Measurements from ENCODE around the gene FBXO44.

The FBXO44 gene

DNA sequence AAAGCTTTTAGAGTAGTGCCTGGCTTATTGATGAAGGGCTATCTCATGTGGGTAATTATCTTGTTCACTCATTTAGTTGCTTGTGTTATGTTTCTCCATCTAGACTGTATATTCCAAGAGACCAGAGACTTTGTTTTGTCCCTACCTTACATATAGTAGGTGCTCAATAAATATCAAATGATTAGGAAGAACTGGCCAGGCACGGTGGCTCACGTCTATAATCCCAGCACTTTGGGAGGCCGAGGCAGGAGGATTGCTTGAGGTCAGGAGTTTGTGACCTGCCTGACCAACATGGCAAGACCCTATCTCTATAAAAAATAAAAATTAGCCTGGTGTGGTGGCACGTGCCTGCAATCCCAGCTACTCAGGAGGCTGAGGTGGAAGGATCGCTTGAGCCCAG lies 9.4 kb upstream of the FBXO44 start:
- ChIA-PET POLR2A (no interaction called here), CTCF (interaction anchor here (0.8 to 16.0 kb wide), 22 partner anchors 8 to 608 kb away, joined by 3 to 248 read pairs (median 6); partner anchors contain the start of genes FBXO2, FBXO44 and FBXO6)
- no peak for DNase-seq (ENCODE audit: extremely low spot score)
- TF ChIP-seq, protein P1, sequence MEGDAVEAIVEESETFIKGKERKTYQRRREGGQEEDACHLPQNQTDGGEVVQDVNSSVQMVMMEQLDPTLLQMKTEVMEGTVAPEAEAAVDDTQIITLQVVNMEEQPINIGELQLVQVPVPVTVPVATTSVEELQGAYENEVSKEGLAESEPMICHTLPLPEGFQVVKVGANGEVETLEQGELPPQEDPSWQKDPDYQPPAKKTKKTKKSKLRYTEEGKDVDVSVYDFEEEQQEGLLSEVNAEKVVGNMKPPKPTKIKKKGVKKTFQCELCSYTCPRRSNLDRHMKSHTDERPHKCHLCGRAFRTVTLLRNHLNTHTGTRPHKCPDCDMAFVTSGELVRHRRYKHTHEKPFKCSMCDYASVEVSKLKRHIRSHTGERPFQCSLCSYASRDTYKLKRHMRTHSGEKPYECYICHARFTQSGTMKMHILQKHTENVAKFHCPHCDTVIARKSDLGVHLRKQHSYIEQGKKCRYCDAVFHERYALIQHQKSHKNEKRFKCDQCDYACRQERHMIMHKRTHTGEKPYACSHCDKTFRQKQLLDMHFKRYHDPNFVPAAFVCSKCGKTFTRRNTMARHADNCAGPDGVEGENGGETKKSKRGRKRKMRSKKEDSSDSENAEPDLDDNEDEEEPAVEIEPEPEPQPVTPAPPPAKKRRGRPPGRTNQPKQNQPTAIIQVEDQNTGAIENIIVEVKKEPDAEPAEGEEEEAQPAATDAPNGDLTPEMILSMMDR (IDR thresholded peaks at IDR 0.05; ENCODE audit: control extremely low read depth, extremely low read depth, low read depth, missing control alignments) = no peak

DNA sequence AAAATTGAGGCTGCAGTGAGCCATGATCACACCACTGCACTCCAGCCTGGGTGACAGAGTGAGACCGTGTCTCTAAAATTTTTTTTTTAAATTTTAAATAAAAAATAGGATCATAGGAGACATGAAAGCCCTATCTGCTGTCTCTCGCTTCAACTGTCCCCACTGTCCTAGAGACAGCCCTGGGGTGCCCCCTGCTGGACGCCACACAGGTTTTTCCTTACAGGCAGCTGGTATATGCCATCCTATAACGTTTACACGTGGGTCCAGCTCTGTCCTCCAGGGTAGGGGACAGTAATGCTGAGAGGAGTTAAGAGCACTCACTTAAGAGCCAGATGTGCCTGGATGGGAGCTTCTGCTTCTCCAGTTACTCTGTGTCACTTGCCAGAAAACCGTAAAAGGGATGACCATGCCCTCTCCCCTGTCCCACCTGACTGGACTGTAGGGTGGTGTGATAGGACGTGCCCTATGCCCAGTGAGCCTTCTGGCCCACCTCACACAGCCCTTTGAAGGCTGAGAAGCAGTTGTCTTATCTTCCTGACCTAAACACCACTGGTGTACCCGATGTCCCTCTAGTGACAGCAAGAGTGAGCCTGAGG lies 8.9 kb upstream of the FBXO44 start:
- DNase-seq (ENCODE audit: extremely low spot score) = peak; percentile 75
- CTCF ChIA-PET = interaction anchor here (0.6 to 16.0 kb wide), 25 partner anchors 8 to 608 kb away, joined by 3 to 248 read pairs (median 5); partner anchors contain the start of genes FBXO2, FBXO44 and FBXO6
- POLR2A ChIA-PET = no interaction called here
- TF ChIP-seq, protein P1 (IDR thresholded peaks at IDR 0.05; ENCODE audit: control extremely low read depth, extremely low read depth, low read depth, missing control alignments) = peak; percentile 77

DNA sequence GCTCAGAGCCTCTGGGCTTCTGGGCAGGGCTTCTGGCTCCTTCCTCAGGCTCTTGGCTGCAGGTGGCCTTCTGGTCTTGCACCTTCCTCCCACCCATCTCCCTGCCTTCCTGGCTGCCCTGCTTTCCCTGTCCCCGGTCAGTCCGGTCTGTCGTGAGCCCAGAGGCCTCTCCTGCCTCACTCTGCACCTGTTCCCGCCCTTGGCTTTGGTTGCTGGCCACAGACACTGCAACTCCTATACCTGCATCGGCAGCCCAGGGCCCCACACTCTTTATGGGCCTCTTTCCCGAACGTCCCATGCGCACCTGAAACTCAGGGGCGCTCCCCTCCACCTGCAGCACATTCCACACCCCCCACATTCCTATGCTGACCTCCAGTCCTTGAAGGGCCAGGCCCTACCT lies 8.4 kb upstream of the FBXO44 start:
- POLR2A ChIA-PET = no interaction called here

DNA sequence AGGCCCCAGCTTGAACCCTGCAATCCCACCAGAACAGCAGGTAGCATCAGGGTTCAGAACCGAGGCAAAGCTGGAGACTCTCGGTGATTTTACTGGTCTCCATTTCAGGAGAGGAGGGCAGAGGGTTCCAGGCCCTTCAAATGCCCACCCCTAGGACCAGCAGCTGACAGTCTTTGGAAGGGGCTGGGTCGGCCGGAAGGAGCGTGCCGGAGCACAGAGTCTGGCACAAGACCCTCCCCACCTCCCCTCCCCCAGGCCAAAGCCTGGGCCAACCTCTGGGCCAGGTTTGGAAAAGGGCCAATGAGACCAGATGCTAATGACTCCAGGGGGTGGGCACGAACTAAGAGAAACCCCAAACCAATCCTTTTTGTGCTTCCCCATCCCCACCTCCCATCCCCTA lies 7.3 kb upstream of the FBXO44 start:
- no peak for DNase-seq (ENCODE audit: extremely low spot score)
- POLR2A ChIA-PET = no interaction called here
- TF ChIP-seq, protein P1 (IDR thresholded peaks at IDR 0.05; ENCODE audit: control extremely low read depth, extremely low read depth, low read depth, missing control alignments) = no peak
- CTCF ChIA-PET = interaction anchor here (1.7 to 16.0 kb wide), 5 partner anchors 17 to 610 kb away, joined by 3 to 248 read pairs (median 13); partner anchors contain the start of gene FBXO6

More for the DNA sequence above, 8.4 kb upstream of the FBXO44 start:
- CTCF ChIA-PET = interaction anchor here (0.6 to 16.0 kb wide), 23 partner anchors 7 to 609 kb away, joined by 3 to 248 read pairs (median 5); partner anchors contain the start of genes FBXO2, FBXO44 and FBXO6
- DNase-seq (ENCODE audit: extremely low spot score) = no peak
- TF ChIP-seq, protein P1 (IDR thresholded peaks at IDR 0.05; ENCODE audit: control extremely low read depth, extremely low read depth, low read depth, missing control alignments) = no peak

DNA sequence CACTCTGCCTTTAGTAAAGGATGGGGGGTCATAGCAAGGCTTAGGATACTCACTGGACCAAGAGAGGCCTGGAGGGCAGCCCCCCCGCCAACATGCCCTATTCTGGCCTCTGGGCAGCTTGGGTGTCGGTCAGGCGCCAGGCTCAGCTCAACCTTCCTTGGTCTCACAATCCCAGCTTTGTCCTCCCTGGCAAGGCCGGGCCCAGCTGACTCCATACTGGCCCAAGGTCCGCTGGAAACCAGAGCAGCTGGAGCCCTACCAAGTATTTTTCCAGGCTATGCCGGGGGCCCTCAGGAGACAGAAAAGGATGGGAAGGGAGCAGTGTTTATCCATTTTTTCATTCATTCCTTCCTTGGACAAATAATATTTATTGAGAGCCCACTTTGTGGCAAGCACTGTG lies 6.6 kb upstream of the FBXO44 start:
- no peak for DNase-seq (ENCODE audit: extremely low spot score)
- POLR2A ChIA-PET = interaction anchor here (0.6 kb wide), 1 partner anchor 372 kb away, joined by 7 read pairs; no protein-coding TSS in a partner anchor
- CTCF ChIA-PET = interaction anchor here (1.7 to 16.0 kb wide), 6 partner anchors 16 to 611 kb away, joined by 3 to 248 read pairs (median 12); partner anchors contain the start of genes AGTRAP and FBXO6
- TF ChIP-seq, protein P1 (IDR thresholded peaks at IDR 0.05; ENCODE audit: control extremely low read depth, extremely low read depth, low read depth, missing control alignments) = no peak

DNA sequence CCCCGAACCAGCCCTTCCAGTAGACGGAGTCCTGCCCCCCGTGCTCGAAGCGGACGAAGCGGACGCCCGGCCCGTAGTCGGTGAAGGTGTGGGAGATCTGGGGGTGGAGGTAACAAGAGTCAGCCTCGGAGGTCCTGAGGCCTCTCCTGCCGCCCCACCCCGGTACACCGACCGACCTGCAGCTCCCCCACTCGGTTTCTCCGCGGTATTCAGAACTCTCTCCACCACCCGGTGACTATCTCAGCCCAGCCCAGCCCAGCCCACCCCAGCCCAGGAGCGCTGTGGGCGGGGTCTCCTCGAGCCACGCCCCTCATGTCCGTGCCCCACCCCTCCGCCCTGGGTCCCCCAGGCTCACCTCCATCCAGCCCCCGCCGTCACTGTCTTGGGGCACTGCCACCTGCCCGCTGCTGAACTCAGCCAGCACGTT lies 5.9 kb upstream of the FBXO44 start:
- TF ChIP-seq, protein P1 (IDR thresholded peaks at IDR 0.05; ENCODE audit: control extremely low read depth, extremely low read depth, low read depth, missing control alignments) = no peak
- ChIA-PET CTCF (interaction anchor here (1.2 to 16.0 kb wide), 7 partner anchors 15 to 611 kb away, joined by 3 to 248 read pairs (median 11); partner anchors contain the start of genes AGTRAP and FBXO6), POLR2A (interaction anchor here (0.6 kb wide), 1 partner anchor 817 kb away, joined by 3 read pairs; no protein-coding TSS in a partner anchor)
- no peak for DNase-seq (ENCODE audit: extremely low spot score)
